Hepatocyte (in vitro differentiated cells): ENCODE data around the gene SCN9A. TPM values are rescaled to one million over a fixed set of nuclear protein-coding genes. Genes with fewer than 3 reads are reported as not detected.

Experiments
- DNase-seq: peaks from one replicate; pipeline ENCODE4 v3.0.0-alpha.2; 2016; ENCODE audit warnings: low spot score
- H2AFZ ChIP-seq: fragments of 200-600 bp; sonication (generic); 2 replicates; pipeline ENCODE4 v1.6.0; 2016; ENCODE audit warnings: antibody characterized with exemption, mild to moderate bottlenecking
- H3K27ac ChIP-seq: fragments of 200-600 bp; sonication (generic); 2 replicates; pipeline ENCODE4 v1.5.1; 2016; ENCODE audit warnings: mild to moderate bottlenecking
- H3K27me3 ChIP-seq: fragments of 200-600 bp; sonication (generic); 2 replicates; pipeline ENCODE4 v1.6.1; 2016
- H3K36me3 ChIP-seq: fragments of 200-600 bp; sonication (generic); replicated peaks from 2 replicates; pipeline ENCODE4 v1.5.1; 2016; ENCODE audit warnings: low read depth; ENCODE audit not compliant: insufficient read depth
- H3K4me1 ChIP-seq: fragments of 200-600 bp; sonication (generic); 2 replicates; pipeline ENCODE4 v1.5.1; 2016; ENCODE audit warnings: mild to moderate bottlenecking, moderate library complexity; ENCODE audit not compliant: insufficient read depth
- H3K4me2 ChIP-seq: fragments of 200-600 bp; sonication (generic); 2 replicates; pipeline ENCODE4 v1.6.0; 2016
- H3K4me3 ChIP-seq: fragments of 200-600 bp; sonication (generic); 2 replicates; pipeline ENCODE4 v1.5.1; 2016; ENCODE audit warnings: mild to moderate bottlenecking
- H3K79me2 ChIP-seq: fragments of 200-600 bp; sonication (generic); 2 replicates; pipeline ENCODE4 v1.6.0; 2017; ENCODE audit warnings: mild to moderate bottlenecking
- H3K9me2 ChIP-seq: fragments of 200-600 bp; sonication (generic); replicated peaks from 2 replicates; pipeline ENCODE4 v1.6.0; 2017; ENCODE audit warnings: mild to moderate bottlenecking; ENCODE audit not compliant: insufficient read depth
- H3K9me3 ChIP-seq: fragments of 200-600 bp; sonication (generic); 2 replicates; pipeline ENCODE4 v1.5.1; 2016; ENCODE audit warnings: low read depth, mild to moderate bottlenecking
- H4K20me1 ChIP-seq: fragments of 200-600 bp; sonication (generic); 2 replicates; pipeline ENCODE4 v1.6.0; 2016; ENCODE audit warnings: mild to moderate bottlenecking; ENCODE audit not compliant: insufficient read depth, poor library complexity, severe bottlenecking
- CTCF ChIP-seq: fragments of 200-600 bp; sonication (generic); IDR thresholded peaks from 2 replicates; pipeline ENCODE4 v1.5.1; 2016; ENCODE audit warnings: antibody characterized with exemption, mild to moderate bottlenecking; ENCODE audit not compliant: poor library complexity
- EZH2 ChIP-seq: fragments of 200-600 bp; sonication (generic); IDR thresholded peaks from 2 replicates; pipeline ENCODE4 v1.6.1; 2016; ENCODE audit warnings: antibody characterized with exemption, mild to moderate bottlenecking, borderline replicate concordance
- EZH2phosphoT487 ChIP-seq: fragments of 200-600 bp; sonication (generic); IDR thresholded peaks from one replicate; pipeline ENCODE4 v1.6.1; 2018; ENCODE audit warnings: antibody characterized with exemption, mild to moderate bottlenecking, low read depth, moderate library complexity; ENCODE audit not compliant: unreplicated experiment, severe bottlenecking
- WGBS: methylation state at CpG from one replicate; pipeline ENCODE4 v1.1.6; 2016; ENCODE audit warnings: low lambda C conversion rate; ENCODE audit errors: missing lambda C conversion rate; 5-methylcytosine and 5-hydroxymethylcytosine counted together
- polyA plus RNA-seq: library from polyadenylated mRNA; unstranded; fragments of >200 nt; fragmentation: Nextera tagmentation; extraction: Ambion mirVana; gene quantifications from 2 replicates; pipeline ENCODE4 v1.2.1, GENCODE V29; 2016
- total RNA-seq: library from RNA; depleted of rRNA; stranded (reverse); fragments of >200 nt; gene quantifications from 2 replicates; pipeline ENCODE4 v1.2.3, GENCODE V29; 2014

The SCN9A gene
- total and polyA plus RNA-seq, 2 experiments from 2014 or later, result 5.1 to 11.7 TPM

- Histone ChIP-seq H3K9me3 (no peaks in the 10 kb centered on the region), H4K20me1 (no peaks in the 10 kb centered on the region), H2AFZ (no peak overlapping the region), H3K27ac (no peak overlapping the region), H3K4me2 (no peak overlapping the region), H3K27me3 (no peaks in the 10 kb centered on the region), H3K36me3 (no peaks in the 10 kb centered on the region), H3K79me2 (no peaks in the 10 kb centered on the region), H3K4me3 (no peak overlapping the region), H3K9me2 (no peaks in the 10 kb centered on the region), H3K4me1 (no peaks in the 10 kb centered on the region)
- no peak for TF ChIP-seq EZH2
- DNase-seq, result no peak
These were observed 117.9 kb downstream of the SCN9A start for GRCh38 chr2:166257859-166258258.

DNA sequence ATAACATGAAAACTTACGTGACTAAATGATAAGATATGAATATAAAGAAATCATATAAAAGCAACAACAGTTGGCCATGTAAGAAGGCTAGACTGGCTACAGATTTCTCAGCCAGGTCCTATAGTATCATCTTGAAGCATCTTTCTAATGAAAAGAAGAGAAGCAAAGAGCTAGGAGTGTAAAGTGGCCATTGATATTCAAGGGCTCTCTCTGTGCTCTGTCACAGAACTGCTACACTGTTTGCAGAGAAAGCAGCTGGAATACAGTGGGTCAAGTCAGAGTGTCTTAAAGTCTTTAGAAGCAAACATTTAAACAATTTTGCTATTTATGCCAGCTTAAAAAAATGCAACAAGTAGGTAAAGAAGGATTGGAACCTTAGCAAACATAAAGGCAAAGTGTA lies 118.8 kb downstream of the SCN9A start:
- Histone ChIP-seq H3K9me2 (no peaks in the 10 kb centered on the region), H3K79me2 (no peaks in the 10 kb centered on the region), H3K4me2 (no peak overlapping the region), H3K36me3 (no peaks in the 10 kb centered on the region), H3K27me3 (no peaks in the 10 kb centered on the region), H3K4me3 (no peak overlapping the region), H4K20me1 (no peaks in the 10 kb centered on the region), H3K9me3 (no peaks in the 10 kb centered on the region), H3K27ac (no peak overlapping the region), H3K4me1 (no peaks in the 10 kb centered on the region), H2AFZ (no peak overlapping the region)
- no peak for DNase-seq
- no peak for TF ChIP-seq CTCF
- no peak for TF ChIP-seq EZH2phosphoT487
- TF ChIP-seq EZH2, result no peak
- WGBS, result 90% methylated on average over 1 of the region's 1 CpG

DNA sequence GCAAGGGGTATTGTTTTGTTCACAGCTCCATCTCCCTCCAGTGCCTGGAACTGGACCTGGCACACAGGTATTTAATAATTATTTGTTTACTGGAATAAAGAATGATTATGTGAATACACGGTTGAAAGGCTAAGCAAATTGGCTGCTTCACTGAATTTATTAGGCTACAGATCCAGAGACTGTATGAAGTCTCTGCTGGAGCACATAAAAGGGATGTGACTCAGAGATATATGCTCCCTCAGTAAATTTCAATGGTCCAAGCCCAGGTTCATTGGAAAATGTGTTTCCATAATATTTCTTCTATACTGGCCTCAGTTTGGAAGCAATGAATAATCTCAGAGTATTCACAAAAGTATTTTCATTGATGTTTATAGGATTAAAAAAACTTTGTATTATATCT lies 126.4 kb downstream of the SCN9A start:
- Histone ChIP-seq H3K9me2 (no peaks in the 10 kb centered on the region), H3K79me2 (no peaks in the 10 kb centered on the region), H3K27me3 (no peaks in the 10 kb centered on the region), H3K4me1 (no peaks in the 10 kb centered on the region), H2AFZ (no peak overlapping the region), H3K9me3 (no peaks in the 10 kb centered on the region), H3K4me3 (no peak overlapping the region), H3K4me2 (no peak overlapping the region), H3K36me3 (no peaks in the 10 kb centered on the region), H3K27ac (no peak overlapping the region), H4K20me1 (no peaks in the 10 kb centered on the region)
- 85% methylated on average over 1 of the region's 1 CpG for WGBS
- no peak for DNase-seq
- TF ChIP-seq CTCF, result no peak
- TF ChIP-seq EZH2, result no peak
- no peak for TF ChIP-seq EZH2phosphoT487

- no peak overlapping the region for H3K4me2 ChIP-seq
- no peaks in the 10 kb centered on the region for H3K9me3 ChIP-seq
- H2AFZ ChIP-seq, result no peak overlapping the region
- no peaks in the 10 kb centered on the region for H3K27me3 ChIP-seq
- no peaks in the 10 kb centered on the region for H3K36me3 ChIP-seq
- TF ChIP-seq EZH2 (no peak), CTCF (no peak), EZH2phosphoT487 (no peak)
- H3K4me3 ChIP-seq, result no peak overlapping the region
- H3K27ac ChIP-seq, result no peak overlapping the region
- H3K79me2 ChIP-seq, result no peaks in the 10 kb centered on the region
- H4K20me1 ChIP-seq, result no peaks in the 10 kb centered on the region
- 90% methylated on average over 1 of the region's 1 CpG for WGBS
- no peak for DNase-seq
- H3K9me2 ChIP-seq, result no peaks in the 10 kb centered on the region
- no peaks in the 10 kb centered on the region for H3K4me1 ChIP-seq
These were observed 128.8 kb downstream of the SCN9A start for GRCh38 chr2:166246901-166247300.
